HG02884 (cell line): Measurements from ENCODE around the gene RNF17.
A peak's percentile ranks its signal among the peaks of the same experiment; 100 is the strongest.

Experiments
- ATAC-seq: cut with Tn5 transposase; IDR thresholded peaks from one replicate; pipeline ENCODE4 v1.9.1; 2021; ENCODE audit warnings: mild to moderate bottlenecking, moderate library complexity; ENCODE audit not compliant: unreplicated experiment

Gene RNF17

GRCh38 chr13:24894972-24895300 lies 131.0 kb downstream of the RNF17 start:
- ATAC-seq = no peak

GRCh38 chr13:24896061-24896460 lies 132.1 kb downstream of the RNF17 start:
- ATAC-seq = no peak

GRCh38 chr13:24897293-24897692 lies 133.3 kb downstream of the RNF17 start:
- ATAC-seq = no peak

- no peak for ATAC-seq
Observed at GRCh38 chr13:24899601-24900000, 135.6 kb downstream of the RNF17 start.

GRCh38 chr13:24900507-24900906 lies 136.5 kb downstream of the RNF17 start:
- ATAC-seq = peak; percentile 54

- no peak for ATAC-seq
Observed at GRCh38 chr13:24905242-24905641, 141.3 kb downstream of the RNF17 start.

GRCh38 chr13:24906268-24906667 lies 142.3 kb downstream of the RNF17 start:
- no peak for ATAC-seq

- ATAC-seq = no peak
Observed at GRCh38 chr13:24910502-24911132, 146.6 kb downstream of the RNF17 start.

- ATAC-seq = no peak
Observed at GRCh38 chr13:24911133-24911908, 147.4 kb downstream of the RNF17 start.

GRCh38 chr13:24916464-24916863 lies 152.5 kb downstream of the RNF17 start:
- no peak for ATAC-seq

- no peak for ATAC-seq
Observed at GRCh38 chr13:24921003-24921402, 157.0 kb downstream of the RNF17 start.

GRCh38 chr13:24921881-24922280 lies 157.9 kb downstream of the RNF17 start:
- no peak for ATAC-seq

- ATAC-seq = no peak
Observed at GRCh38 chr13:24922387-24922744, 158.4 kb downstream of the RNF17 start.

GRCh38 chr13:24922745-24923591 lies 159.0 kb downstream of the RNF17 start:
- ATAC-seq = peak; percentile 88

GRCh38 chr13:24925318-24926231 lies 161.6 kb downstream of the RNF17 start:
- no peak for ATAC-seq

GRCh38 chr13:24927810-24928404 lies 163.9 kb downstream of the RNF17 start:
- ATAC-seq = no peak

- no peak for ATAC-seq
Observed at GRCh38 chr13:24929196-24929595, 165.2 kb downstream of the RNF17 start.
